ENCODE results near the gene LTF.

GRCh38 chr3:46472736-46473135 is 8.0 kb upstream of the LTF start:
- no peak for TF ChIP-seq CTCF (IDR thresholded peaks at IDR 0.05; ENCODE audit: low read depth, low read length)
- TF ChIP-seq EZH2phosphoT487 (IDR thresholded peaks at IDR 0.05; ENCODE audit: low read depth): no peak

Data from OCI-LY3 (cell line).